ENCODE data around the gene MAPK7.

MAPK7 gene

DNA sequence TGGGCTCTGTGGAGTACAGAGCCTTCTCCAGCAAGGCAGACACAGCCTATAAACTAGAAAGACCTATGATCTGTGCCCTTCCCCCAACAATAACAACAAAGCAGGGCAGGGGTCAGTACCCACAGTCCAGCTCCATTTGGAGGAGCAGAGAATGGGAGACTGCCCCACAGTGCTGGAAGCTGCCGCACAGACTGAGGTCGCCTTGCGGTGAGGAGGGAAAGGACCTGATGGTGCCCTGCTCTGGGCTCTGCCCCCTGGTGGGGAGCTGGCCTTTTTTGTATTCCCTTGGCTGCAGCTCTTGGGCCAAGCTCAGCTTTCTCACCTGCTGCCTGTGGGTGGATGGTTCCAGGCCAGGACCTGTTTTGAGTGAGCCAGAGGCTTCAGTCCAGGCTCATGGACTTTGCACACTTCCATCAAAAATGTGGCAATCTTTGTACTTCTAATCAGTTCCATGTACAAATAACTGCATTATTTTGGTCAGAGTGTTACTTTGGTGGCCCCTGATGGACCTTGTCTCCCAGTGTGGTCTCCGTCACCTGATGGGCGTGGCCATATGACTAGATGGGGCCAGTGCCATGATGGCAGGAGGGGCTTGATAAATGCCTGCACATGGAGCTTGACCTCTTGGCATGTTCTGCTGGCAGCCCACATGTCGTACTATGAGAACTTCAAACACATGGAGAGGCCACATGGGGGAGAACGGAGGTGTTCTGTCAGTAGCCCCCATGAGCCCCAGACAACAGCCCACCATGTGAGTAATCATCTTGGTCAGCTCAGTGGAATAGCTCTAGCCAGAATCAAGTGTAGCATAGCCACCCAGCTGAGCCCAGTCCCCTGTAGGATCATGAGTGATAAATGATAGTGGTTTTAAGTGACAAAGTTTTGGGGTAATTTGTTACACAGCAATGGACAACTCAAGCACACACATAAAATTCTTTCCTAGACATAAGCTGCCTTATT, 40.0 kb upstream of the MAPK7 start:
- CTCF ChIA-PET: interaction anchor here (0.6 to 2.4 kb wide), 9 partner anchors 9 to 1662 kb away, joined by 3 to 8 read pairs (median 4); partner anchors contain the start of gene EPN2
- Mint-ChIP-seq H3K4me1 (no peaks in the 10 kb centered on the region), H3K27ac (no peak overlapping the region), H3K9me3 (no peaks in the 10 kb centered on the region), H3K4me3 (no peak overlapping the region), H3K27me3 (peaks cover 64% of the 10 kb centered on the region), H3K36me3 (no peaks in the 10 kb centered on the region)
- peak; percentile 80 for DNase-seq

DNA sequence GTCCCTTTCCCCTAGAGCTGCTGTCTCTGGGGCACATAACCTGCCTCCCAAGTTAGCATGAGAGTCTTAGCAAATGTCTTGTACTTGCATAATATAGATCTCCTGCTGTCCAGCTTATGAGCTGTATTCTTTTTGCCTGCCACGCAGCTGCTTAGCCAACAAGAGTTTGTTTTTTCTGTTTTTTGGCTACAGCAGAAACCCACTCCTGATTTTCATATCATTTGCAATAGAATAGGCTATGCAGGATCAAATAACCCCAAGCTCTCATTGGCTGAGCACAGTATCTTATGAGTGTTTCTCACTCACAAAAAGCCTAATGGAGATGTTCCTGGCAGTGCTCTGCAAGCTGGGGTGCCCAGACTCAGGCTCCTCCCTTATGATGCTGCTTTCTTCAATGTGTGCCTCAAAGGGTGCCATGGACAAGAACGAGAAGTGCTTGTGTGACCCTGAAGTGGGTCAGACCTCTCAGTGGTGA, 38.9 kb upstream of the MAPK7 start:
- CTCF ChIA-PET: interaction anchor here (0.9 to 2.4 kb wide), 7 partner anchors 10 to 427 kb away, joined by 3 to 8 read pairs (median 5); partner anchors contain the start of gene EPN2
- DNase-seq: no peak
- no peak overlapping the region for H3K4me3 Mint-ChIP-seq
- no peaks in the 10 kb centered on the region for H3K4me1 Mint-ChIP-seq
- no peaks in the 10 kb centered on the region for H3K9me3 Mint-ChIP-seq
- no peak overlapping the region for H3K27ac Mint-ChIP-seq
- H3K27me3 Mint-ChIP-seq: peaks cover 55% of the 10 kb centered on the region
- no peaks in the 10 kb centered on the region for H3K36me3 Mint-ChIP-seq

- no peak overlapping the region for H3K4me3 Mint-ChIP-seq
- no peak for DNase-seq
- no peaks in the 10 kb centered on the region for H3K36me3 Mint-ChIP-seq
- CTCF ChIA-PET: no interaction called here
- peaks cover 51% of the 10 kb centered on the region for H3K27me3 Mint-ChIP-seq
- H3K4me1 Mint-ChIP-seq: no peaks in the 10 kb centered on the region
- no peaks in the 10 kb centered on the region for H3K9me3 Mint-ChIP-seq
- H3K27ac Mint-ChIP-seq: no peak overlapping the region
Observed at GRCh38 chr17:19341211-19341631, 37.1 kb upstream of the MAPK7 start.

- no peak for DNase-seq
- Mint-ChIP-seq H3K4me1 (no peaks in the 10 kb centered on the region), H3K27me3 (peaks cover 51% of the 10 kb centered on the region), H3K27ac (no peak overlapping the region), H3K36me3 (no peaks in the 10 kb centered on the region), H3K4me3 (no peak overlapping the region), H3K9me3 (no peaks in the 10 kb centered on the region)
- CTCF ChIA-PET: no interaction called here
Observed at GRCh38 chr17:19341641-19342610, 36.4 kb upstream of the MAPK7 start.

- CTCF ChIA-PET: interaction anchor here (0.6 kb wide), 1 partner anchor 748 kb away, joined by 3 read pairs; no protein-coding TSS in a partner anchor
Observed at GRCh38 chr17:19342611-19343255, 35.6 kb upstream of the MAPK7 start.

DNA sequence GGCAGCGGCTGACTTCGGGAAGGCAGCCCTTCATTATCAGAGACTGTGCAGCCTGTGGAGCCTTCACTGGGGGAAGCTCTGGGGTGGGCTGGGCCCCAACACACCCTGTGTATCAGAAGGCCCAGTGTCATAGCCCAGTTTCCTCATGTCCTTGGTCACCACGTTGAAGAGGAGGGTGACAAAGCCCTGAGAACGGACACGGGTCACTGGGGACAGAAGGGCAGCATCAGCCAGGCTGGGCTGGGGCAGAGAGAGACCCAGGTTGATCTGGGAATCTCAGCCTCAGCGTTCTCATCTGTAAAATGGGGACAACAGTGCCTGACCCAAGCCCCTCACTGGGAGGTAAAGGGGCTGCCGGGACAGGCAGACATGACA, 35.1 kb upstream of the MAPK7 start:
- H3K9me3 Mint-ChIP-seq: no peaks in the 10 kb centered on the region
- no peaks in the 10 kb centered on the region for H3K36me3 Mint-ChIP-seq
- H3K4me3 Mint-ChIP-seq: no peak overlapping the region
- peaks cover 49% of the 10 kb centered on the region for H3K27me3 Mint-ChIP-seq
- CTCF ChIA-PET: interaction anchor here (0.6 kb wide), 1 partner anchor 747 kb away, joined by 3 read pairs; no protein-coding TSS in a partner anchor
- no peak overlapping the region for H3K27ac Mint-ChIP-seq
- DNase-seq: no peak
- H3K4me1 Mint-ChIP-seq: no peaks in the 10 kb centered on the region

More at GRCh38 chr17:19342611-19343255, 35.6 kb upstream of the MAPK7 start:
- no peaks in the 10 kb centered on the region for H3K36me3 Mint-ChIP-seq
- no peaks in the 10 kb centered on the region for H3K9me3 Mint-ChIP-seq
- peaks cover 51% of the 10 kb centered on the region for H3K27me3 Mint-ChIP-seq
- no peaks in the 10 kb centered on the region for H3K4me1 Mint-ChIP-seq
- no peak overlapping the region for H3K27ac Mint-ChIP-seq
- no peak overlapping the region for H3K4me3 Mint-ChIP-seq
- DNase-seq: no peak

GRCh38 chr17:19343671-19344151, 34.6 kb upstream of the MAPK7 start:
- H3K27me3 Mint-ChIP-seq: peaks cover 44% of the 10 kb centered on the region
- no peak for DNase-seq
- H3K4me1 Mint-ChIP-seq: no peaks in the 10 kb centered on the region
- no peak overlapping the region for H3K27ac Mint-ChIP-seq
- H3K4me3 Mint-ChIP-seq: no peak overlapping the region
- CTCF ChIA-PET: no interaction called here
- H3K9me3 Mint-ChIP-seq: no peaks in the 10 kb centered on the region
- no peaks in the 10 kb centered on the region for H3K36me3 Mint-ChIP-seq

GRCh38 chr17:19344311-19345066, 33.8 kb upstream of the MAPK7 start:
- Mint-ChIP-seq H3K4me1 (no peaks in the 10 kb centered on the region), H3K9me3 (no peaks in the 10 kb centered on the region), H3K27ac (no peak overlapping the region), H3K4me3 (no peak overlapping the region), H3K27me3 (peaks cover 38% of the 10 kb centered on the region), H3K36me3 (no peaks in the 10 kb centered on the region)
- CTCF ChIA-PET: no interaction called here
- DNase-seq: no peak

DNA sequence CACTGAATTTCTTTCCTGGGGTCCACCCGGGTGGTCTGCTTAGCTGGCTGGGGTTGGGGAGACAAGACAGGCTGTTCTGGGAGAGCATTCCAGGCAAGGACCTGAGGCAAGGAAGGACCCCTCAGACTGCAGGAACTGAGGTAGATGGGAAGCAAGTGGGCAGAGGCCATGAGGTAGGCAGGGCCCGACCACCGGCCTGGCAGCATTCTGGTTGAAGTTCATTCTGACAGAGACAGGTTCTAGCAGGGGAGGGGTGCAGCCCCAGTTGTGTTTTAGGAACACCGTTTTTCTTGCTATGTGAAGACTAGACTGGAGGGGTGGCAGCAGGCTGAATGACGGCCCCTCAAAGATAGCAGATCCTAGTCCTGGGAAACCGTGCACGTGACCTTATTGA, 33.2 kb upstream of the MAPK7 start:
- no peaks in the 10 kb centered on the region for H3K36me3 Mint-ChIP-seq

GRCh38 chr17:19345486-19346350, 32.6 kb upstream of the MAPK7 start:
- H3K27me3 Mint-ChIP-seq: peaks cover 35% of the 10 kb centered on the region
- no peak overlapping the region for H3K4me3 Mint-ChIP-seq
- CTCF ChIA-PET: no interaction called here
- no peak for DNase-seq
- H3K27ac Mint-ChIP-seq: no peak overlapping the region
- H3K36me3 Mint-ChIP-seq: no peaks in the 10 kb centered on the region
- no peaks in the 10 kb centered on the region for H3K4me1 Mint-ChIP-seq
- no peaks in the 10 kb centered on the region for H3K9me3 Mint-ChIP-seq

More for the DNA sequence above, 33.2 kb upstream of the MAPK7 start:
- no peak overlapping the region for H3K27ac Mint-ChIP-seq
- CTCF ChIA-PET: no interaction called here
- no peaks in the 10 kb centered on the region for H3K9me3 Mint-ChIP-seq
- peaks cover 35% of the 10 kb centered on the region for H3K27me3 Mint-ChIP-seq
- no peak for DNase-seq
- H3K4me3 Mint-ChIP-seq: no peak overlapping the region
- no peaks in the 10 kb centered on the region for H3K4me1 Mint-ChIP-seq

GRCh38 chr17:19346351-19347255, 31.7 kb upstream of the MAPK7 start:
- Mint-ChIP-seq H3K4me3 (no peak overlapping the region), H3K27me3 (peaks cover 33% of the 10 kb centered on the region), H3K36me3 (no peaks in the 10 kb centered on the region), H3K4me1 (no peaks in the 10 kb centered on the region), H3K9me3 (no peaks in the 10 kb centered on the region), H3K27ac (no peak overlapping the region)
- CTCF ChIA-PET: no interaction called here
- DNase-seq: no peak

Measured in activated naive CD4-positive, alpha-beta T cell treated with anti-CD3 and anti-CD28 coated beads, Interleukin-2, amount 10 ng/mL, durations not matched to agents 7 days and 5 days (primary cell).